Cardiac atrium fibroblast (primary cell): ENCODE results near the gene TICAM1. TPM values are rescaled to one million over a fixed set of nuclear protein-coding genes. Genes with fewer than 3 reads are reported as not detected.

Experiments used
- total RNA-seq: library from RNA; depleted of rRNA; stranded (reverse); fragments of >200 nt; gene quantifications from 2 replicates; pipeline ENCODE4 v1.2.3, GENCODE V29; 2015

Gene TICAM1
- 2.9 and 3.2 TPM in 2 replicates for total RNA-seq

GRCh38 chr19:4831304-4831978, at the start of gene TICAM1:
TSS of gene TICAM1 (minus strand) at chr19:4831712. CDS start at chr19:4818377, 13,335 bp downstream.

GRCh38 chr19:4867534-4868285, 36.2 kb upstream of the TICAM1 start, which contains the start of gene PLIN3:
TSS of gene PLIN3 (minus strand) at chr19:4867667. CDS start at chr19:4861394, 6,273 bp downstream.

GRCh38 chr19:4791183-4792018, 40.1 kb downstream of the TICAM1 start, which contains the start of gene FEM1A:
TSS of gene FEM1A (plus strand) at chr19:4791734. CDS start at chr19:4791855, 121 bp downstream.

Other genes starting within 250 kb of the TICAM1 start
- 5.0 and 7.2 TPM in 2 replicates for gene TNFAIP8L1, start 192.2 kb downstream of the TICAM1 start, total RNA-seq
- gene MYDGF, start 161.4 kb downstream of the TICAM1 start, total RNA-seq, result 129 and 160 TPM in 2 replicates
- gene DPP9, start 107.9 kb downstream of the TICAM1 start, total RNA-seq, result 33.9 and 47.1 TPM in 2 replicates
- gene FEM1A, start 40.0 kb downstream of the TICAM1 start, total RNA-seq, result 8.7 and 12.3 TPM in 2 replicates
- gene PLIN3, start 36.0 kb upstream of the TICAM1 start, total RNA-seq, result 118 and 176 TPM in 2 replicates
- gene ARRDC5, start 71.2 kb upstream of the TICAM1 start, total RNA-seq, result not detected in 2 replicates
- 9.0 and 12.0 TPM in 2 replicates for gene UHRF1, start 77.8 kb upstream of the TICAM1 start, total RNA-seq
- 24.7 and 28.7 TPM in 2 replicates for gene KDM4B, start 137.4 kb upstream of the TICAM1 start, total RNA-seq